Neutrophil (primary cell): ENCODE measurements around the gene USP7.

Source experiments
- H3K27ac ChIP-seq: fragments of 200-600 bp; sonication (generic); 2 replicates; pipeline ENCODE4 v1.5.1; 2016; ENCODE audit warnings: mild to moderate bottlenecking, moderate library complexity
- H3K27me3 ChIP-seq: fragments of 200-600 bp; sonication (generic); 2 replicates; pipeline ENCODE4 v1.6.0; 2016; ENCODE audit warnings: mild to moderate bottlenecking
- H3K36me3 ChIP-seq: fragments of 200-600 bp; sonication (generic); 2 replicates; pipeline ENCODE4 v1.5.1; 2017
- H3K4me1 ChIP-seq, 2 experiments: fragments of 200-600 bp in 1 of 2; sonication (generic) in 1 of 2; 1 replicate in 1 of 2; 2 replicates in 1 of 2; pipeline versions ENCODE4 v1.5.1 to v1.6.1; 2013 to 2016; ENCODE audit warnings: low read depth in 1 of 2, low read length in 1 of 2, mild to moderate bottlenecking in 1 of 2, moderate library complexity in 1 of 2; ENCODE audit not compliant: control insufficient read depth in 1 of 2, insufficient read depth in 1 of 2
- H3K4me3 ChIP-seq, 2 experiments: fragments of 200-600 bp in 1 of 2; sonication (generic) in 1 of 2; 1 replicate in 1 of 2; 2 replicates in 1 of 2; pipeline ENCODE4 v1.5.1; 2013 to 2016; ENCODE audit warnings: low read depth in 1 of 2, low read length in 1 of 2, mild to moderate bottlenecking in 1 of 2, moderate library complexity in 1 of 2
- H3K9me3 ChIP-seq: fragments of 200-600 bp; sonication (generic); 2 replicates; pipeline ENCODE4 v1.5.1; 2016
- TF ChIP-seq, protein P1 (sequence below): fragments of 200-600 bp; sonication (generic); IDR thresholded peaks from 2 replicates; pipeline ENCODE4 v1.5.1; 2016; ENCODE audit warnings: antibody characterized with exemption

The USP7 gene

DNA sequence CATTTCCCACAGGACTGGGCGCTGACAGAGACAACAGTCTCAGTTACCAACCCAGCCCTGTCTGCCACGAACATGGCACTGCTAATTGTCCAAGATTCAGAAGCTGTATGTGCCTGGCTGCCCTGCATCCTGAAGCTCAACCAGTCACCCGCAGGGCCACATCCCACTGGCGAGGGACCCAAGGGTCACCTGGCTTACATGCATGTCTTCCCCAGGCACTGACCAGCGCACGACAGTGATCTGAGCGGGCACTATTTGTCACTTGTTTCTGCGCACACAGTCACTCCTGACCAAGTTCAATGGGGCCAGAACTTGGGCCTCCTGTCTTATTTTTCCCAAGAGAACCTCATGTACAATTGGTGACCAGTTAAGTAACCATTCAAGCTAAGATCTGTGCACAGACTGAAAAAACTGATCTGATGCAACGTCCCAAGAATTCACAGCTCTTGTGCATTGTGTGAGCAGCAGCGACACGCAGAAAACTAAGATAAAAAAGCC is 13.1 kb downstream of the USP7 start:
- Histone ChIP-seq H3K4me3 (no peak overlapping the region), H3K36me3 (no peaks in the 10 kb centered on the region), H3K4me1 (peaks cover 38 to 51% of the 10 kb centered on the region in 2 experiments), H3K9me3 (no peaks in the 10 kb centered on the region), H3K27me3 (no peaks in the 10 kb centered on the region), H3K27ac (peak overlapping the region; percentile 68)
- TF ChIP-seq, protein P1, sequence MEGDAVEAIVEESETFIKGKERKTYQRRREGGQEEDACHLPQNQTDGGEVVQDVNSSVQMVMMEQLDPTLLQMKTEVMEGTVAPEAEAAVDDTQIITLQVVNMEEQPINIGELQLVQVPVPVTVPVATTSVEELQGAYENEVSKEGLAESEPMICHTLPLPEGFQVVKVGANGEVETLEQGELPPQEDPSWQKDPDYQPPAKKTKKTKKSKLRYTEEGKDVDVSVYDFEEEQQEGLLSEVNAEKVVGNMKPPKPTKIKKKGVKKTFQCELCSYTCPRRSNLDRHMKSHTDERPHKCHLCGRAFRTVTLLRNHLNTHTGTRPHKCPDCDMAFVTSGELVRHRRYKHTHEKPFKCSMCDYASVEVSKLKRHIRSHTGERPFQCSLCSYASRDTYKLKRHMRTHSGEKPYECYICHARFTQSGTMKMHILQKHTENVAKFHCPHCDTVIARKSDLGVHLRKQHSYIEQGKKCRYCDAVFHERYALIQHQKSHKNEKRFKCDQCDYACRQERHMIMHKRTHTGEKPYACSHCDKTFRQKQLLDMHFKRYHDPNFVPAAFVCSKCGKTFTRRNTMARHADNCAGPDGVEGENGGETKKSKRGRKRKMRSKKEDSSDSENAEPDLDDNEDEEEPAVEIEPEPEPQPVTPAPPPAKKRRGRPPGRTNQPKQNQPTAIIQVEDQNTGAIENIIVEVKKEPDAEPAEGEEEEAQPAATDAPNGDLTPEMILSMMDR = no peak

DNA sequence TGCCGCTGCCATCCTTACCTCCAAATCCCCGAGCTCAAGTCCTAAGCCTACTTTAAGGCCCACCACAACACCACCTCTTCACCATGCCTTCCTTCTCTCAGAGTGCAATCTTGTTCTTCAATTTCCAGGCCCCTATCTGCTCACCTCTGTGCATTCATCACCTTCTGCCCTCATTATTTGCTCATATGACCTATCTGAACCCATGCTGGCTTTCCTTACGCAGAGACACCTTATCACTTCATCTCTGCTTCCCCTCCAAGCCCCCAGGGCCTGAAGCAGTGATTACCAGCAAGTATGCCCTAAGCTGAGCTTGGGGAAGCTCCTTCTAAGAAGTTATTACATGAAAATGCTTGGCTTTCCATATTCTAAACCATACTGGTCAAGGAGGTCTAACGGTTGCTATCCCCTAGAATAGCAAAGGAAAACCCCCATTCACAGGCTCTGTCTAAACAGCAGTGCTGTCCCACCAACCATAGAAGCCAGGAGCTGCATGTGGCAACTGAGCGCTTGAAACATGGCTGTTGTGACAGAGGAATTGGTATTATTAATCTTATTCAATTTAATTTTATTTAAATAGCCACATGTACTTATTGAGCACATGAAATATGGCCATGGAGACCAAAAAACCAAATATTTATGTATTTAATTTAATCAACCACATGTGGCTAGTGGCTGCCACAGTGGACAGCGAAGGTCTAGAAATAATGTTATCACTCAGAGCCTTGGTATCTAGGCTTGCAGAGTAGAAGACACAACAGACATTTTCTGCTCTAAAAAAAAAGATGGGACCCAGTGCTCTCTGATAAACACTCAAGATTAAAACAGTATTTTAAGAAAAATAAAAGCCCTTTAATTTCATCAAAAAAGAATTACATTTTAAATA is 13.9 kb downstream of the USP7 start:
- TF ChIP-seq, protein P1 = no peak

DNA sequence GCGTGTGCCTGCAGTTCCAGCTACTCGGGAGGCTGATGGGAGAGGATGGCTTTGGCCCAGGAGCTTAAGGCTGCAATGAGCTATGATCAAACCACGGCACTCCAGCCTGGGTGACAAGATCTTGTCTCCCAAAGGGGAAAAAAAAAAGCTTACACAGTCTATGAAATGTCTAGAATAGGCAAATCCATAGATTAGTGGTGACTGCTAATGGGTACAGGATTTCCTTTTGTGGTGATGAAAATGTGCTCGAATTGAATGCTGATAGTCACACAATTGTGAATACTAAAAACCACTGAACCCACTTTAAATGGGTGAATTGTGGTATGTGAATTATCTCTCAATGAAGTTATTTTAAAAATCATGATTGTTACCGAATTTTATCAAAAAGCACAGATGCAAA is 14.9 kb downstream of the USP7 start:
- H3K9me3 ChIP-seq = no peaks in the 10 kb centered on the region
- no peaks in the 10 kb centered on the region for H3K27me3 ChIP-seq
- no peak overlapping the region for H3K4me3 ChIP-seq
- H3K36me3 ChIP-seq = no peaks in the 10 kb centered on the region
- TF ChIP-seq, protein P1 = no peak
- peaks cover 51 to 65% of the 10 kb centered on the region in 2 experiments for H3K4me1 ChIP-seq
- H3K27ac ChIP-seq = no peak overlapping the region

More for the DNA sequence above, 13.9 kb downstream of the USP7 start:
- Histone ChIP-seq H3K36me3 (no peaks in the 10 kb centered on the region), H3K9me3 (no peaks in the 10 kb centered on the region), H3K27ac (no peak overlapping the region), H3K4me1 (peaks cover 42 to 55% of the 10 kb centered on the region in 2 experiments), H3K4me3 (no peak overlapping the region), H3K27me3 (no peaks in the 10 kb centered on the region)

DNA sequence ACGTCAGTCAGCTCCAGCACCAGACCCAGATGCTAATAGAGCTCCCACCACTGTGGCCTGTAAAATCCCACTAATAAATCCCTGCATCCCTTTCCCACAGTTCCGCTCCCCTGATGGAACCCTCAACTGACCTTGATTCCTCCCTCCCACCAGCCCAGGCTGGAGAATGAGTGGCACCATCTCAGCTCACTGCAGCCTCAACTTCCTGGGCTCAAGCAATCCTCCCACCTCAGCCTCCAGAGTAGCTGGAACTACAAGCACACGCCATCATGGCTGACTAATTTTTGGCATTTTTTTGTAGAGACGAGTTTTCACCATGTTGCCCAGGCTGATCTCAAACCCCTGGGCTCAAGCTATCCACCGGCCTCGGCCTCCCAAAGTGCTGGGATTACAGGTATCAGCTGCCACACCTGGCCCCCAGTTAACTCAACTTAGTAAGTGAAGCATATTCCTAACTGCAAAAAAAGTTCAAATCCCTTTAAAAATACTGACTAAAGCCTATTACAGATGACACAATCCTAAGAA is 15.6 kb downstream of the USP7 start:
- Histone ChIP-seq H3K9me3 (no peaks in the 10 kb centered on the region), H3K36me3 (no peaks in the 10 kb centered on the region), H3K27ac (no peak overlapping the region), H3K4me3 (no peak overlapping the region), H3K4me1 (peaks cover 51 to 70% of the 10 kb centered on the region in 2 experiments), H3K27me3 (no peaks in the 10 kb centered on the region)
- TF ChIP-seq, protein P1 = no peak

DNA sequence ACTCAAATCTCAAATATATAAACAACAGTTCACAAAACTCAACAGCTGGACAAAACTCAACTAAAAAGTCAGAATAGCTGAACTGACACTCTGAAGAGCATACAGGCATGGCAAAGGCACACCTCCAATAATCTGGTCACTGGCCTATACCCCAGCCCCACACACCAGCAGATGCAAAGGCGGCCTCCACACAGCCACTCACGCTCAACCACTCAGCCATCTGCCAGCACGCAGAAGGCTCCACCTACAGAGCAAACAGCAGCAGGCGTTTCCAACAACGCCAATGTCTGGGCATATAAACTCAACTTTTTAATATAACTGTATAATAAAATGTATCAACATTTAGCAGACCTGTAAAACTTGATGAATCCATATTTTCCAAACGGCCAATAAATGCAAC is 17.2 kb downstream of the USP7 start:
- Histone ChIP-seq H3K4me1 (peaks cover 46 to 68% of the 10 kb centered on the region in 2 experiments), H3K9me3 (no peaks in the 10 kb centered on the region), H3K27me3 (no peaks in the 10 kb centered on the region), H3K4me3 (no peak overlapping the region), H3K27ac (no peak overlapping the region), H3K36me3 (no peaks in the 10 kb centered on the region)
- TF ChIP-seq, protein P1 = no peak
